GM21717 (cell line): ENCODE measurements around the gene MPZL1.

Experiments
- ATAC-seq: cut with Tn5 transposase; IDR thresholded peaks from one replicate; pipeline ENCODE4 v1.9.1; 2021; ENCODE audit warnings: mild to moderate bottlenecking, moderate library complexity; ENCODE audit not compliant: unreplicated experiment

Gene MPZL1

DNA sequence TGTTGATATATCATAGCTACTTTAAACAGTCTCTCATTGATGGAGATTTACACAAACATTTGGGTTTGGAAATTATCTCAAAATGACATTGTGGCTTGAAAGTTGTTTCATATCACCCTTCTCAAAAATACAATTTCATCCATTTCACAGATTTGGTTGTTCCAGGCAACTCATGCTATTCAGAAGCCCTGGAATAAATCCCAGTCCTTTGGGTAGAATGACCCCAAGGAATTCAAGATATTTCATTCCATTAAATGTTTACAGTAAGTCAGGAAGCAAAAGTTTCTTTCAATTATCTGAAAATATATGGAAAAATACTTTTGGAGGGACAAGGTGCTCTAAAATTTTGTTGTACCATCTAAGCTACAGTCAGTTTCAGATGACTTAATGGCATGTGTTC lies 27.1 kb downstream of the MPZL1 start:
- ATAC-seq, result no peak

DNA sequence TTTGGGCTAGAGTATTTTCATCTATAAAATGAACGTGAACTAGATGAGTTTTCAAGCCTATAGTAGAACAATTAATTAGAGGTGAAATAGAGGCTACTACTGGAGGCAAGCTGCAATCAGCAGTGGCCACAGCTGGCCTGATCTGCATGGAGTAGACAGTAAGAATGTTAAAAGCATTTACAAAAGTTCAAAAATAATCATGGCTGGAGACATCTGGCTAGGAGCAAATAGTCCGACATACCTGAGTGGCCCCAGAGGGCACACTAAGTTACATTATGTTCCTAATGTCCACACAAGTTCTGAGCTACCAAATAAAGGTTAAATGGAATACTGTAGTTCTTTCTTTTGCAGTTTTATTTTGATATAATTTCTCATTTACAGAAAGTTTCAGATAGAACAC lies 28.0 kb downstream of the MPZL1 start:
- ATAC-seq, result no peak

- no peak for ATAC-seq
Measured at GRCh38 chr1:167750641-167751040, 28.9 kb downstream of the MPZL1 start.

GRCh38 chr1:167751676-167752075 lies 29.9 kb downstream of the MPZL1 start:
- ATAC-seq, result no peak

DNA sequence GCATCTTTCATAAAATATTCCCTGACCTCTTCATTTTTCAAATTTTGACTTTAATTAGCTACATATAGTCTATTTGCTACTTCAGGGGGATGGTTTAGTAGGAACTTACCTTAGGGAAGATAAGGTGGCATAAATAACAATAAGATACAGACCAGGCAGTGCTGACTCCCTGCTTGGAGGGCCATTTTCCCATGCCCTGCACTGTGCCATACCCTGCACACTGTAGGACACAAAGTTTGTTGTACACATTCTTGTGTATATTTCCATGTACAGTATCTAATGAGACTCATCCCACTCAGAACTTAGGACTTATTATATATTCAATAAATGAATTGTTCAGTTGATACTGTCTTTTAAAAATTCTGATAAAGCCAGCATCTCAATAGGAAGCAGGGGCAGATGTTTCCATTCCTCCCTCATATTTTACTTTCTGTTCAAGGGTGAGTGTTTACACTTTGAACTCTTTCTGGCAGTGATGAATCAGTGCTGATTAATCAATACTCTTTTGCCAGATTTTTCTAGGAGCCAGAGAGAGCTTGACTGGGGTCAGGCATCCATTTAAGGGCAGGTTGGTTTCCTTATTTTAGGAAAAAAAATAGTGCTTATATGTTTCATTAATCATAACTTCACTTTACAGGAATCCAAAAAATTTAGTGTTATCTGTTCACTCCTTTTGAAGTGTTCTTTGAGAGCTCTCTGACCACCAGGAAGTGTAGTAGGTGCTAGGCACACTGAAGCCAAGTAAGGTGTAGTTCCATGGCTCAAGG lies 30.6 kb downstream of the MPZL1 start:
- no peak for ATAC-seq

- no peak for ATAC-seq
Measured at GRCh38 chr1:167755654-167756053, 33.9 kb downstream of the MPZL1 start.

- ATAC-seq, result no peak
Measured at GRCh38 chr1:167756730-167757405, 35.1 kb downstream of the MPZL1 start.

GRCh38 chr1:167757433-167758309 lies 35.9 kb downstream of the MPZL1 start:
- no peak for ATAC-seq

DNA sequence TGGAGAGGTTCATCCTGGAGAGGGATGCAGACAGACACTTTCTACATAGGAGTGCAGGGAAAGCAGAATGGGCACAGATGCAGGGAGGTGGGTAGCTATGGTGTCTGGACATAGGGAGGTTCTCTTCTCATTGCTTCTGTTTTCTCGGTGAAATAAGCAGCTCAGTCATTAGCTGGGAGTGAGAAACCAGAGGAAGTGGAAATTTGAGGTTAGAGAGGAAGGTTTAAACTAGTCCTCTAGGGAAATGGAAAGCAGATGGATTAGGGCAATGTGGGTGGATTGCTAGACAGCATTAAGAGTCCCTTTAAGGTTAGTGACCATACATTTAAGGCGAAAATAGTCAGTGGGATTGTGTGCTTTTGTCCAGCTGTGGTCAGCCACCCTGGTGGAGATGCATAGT lies 39.6 kb downstream of the MPZL1 start:
- ATAC-seq, result no peak

DNA sequence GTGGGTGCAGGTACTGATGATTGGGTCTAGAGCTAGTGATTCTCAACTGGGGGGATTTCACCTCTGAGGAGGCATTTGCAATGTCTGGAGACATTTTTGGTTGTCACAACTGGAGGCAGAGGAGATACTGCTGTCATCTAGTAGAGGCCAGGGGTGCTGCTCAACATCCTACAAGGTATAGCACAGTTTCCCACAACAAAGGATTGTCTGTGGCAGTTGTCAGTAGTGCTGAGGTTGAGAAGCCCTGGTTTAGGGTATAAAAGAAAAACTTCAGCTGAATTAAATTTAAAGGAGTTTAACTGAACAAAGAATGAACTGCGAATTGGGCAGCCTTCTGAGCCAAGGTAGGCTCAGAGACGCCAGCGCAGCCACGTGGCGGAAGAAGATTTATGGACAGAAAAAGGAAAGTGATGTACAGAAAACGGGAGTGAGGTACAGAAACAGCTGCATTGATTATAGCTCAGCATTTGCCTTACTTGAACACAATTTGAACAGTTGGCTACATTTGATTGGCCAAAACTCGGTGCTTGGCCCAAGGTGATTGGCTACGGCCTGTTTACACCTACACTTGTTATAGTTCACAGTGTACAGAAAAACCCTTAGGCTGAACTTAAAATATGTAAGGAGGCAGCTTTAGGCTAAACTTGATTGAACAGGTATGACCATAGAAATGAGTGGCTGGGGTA lies 40.4 kb downstream of the MPZL1 start:
- no peak for ATAC-seq

- no peak for ATAC-seq
Measured at GRCh38 chr1:167763525-167764220, 41.9 kb downstream of the MPZL1 start.

- no peak for ATAC-seq
Measured at GRCh38 chr1:167764458-167765330, 42.9 kb downstream of the MPZL1 start.

DNA sequence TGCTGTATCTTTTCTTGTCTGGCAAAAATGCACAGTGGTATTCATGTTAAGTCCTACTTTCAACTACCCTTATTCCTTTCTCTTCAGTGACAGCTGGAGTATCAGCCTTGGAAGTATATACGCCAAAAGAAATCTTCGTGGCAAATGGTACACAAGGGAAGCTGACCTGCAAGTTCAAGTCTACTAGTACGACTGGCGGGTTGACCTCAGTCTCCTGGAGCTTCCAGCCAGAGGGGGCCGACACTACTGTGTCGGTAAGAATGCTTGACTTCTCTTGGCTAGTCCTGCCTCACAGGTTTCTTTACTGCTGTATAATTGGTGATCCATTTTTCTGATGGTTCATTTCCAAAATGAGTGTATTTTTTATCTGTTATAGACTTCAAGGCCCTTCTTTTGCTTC lies 43.7 kb downstream of the MPZL1 start:
- ATAC-seq, result no peak

DNA sequence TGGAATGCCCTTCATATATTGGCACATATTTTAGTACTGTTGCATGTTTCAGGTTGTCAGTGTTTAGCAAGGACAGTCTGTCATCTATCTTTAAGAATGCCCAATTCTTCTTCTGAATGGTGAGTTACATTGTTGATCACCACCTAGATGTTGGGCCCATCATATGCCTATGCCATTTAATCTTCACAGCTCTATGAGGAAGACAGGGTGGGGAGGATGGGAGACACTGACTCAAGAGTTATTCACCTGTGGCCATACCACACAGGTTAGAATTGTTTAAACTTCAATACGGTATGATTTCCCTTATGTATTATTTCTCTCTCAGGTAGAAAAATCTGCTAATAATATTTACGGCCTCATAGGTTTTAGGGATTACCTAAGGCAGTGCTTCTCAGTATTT lies 44.8 kb downstream of the MPZL1 start:
- no peak for ATAC-seq

- ATAC-seq, result no peak
Measured at GRCh38 chr1:167767761-167768160, 46.0 kb downstream of the MPZL1 start.

- no peak for ATAC-seq
Measured at GRCh38 chr1:167770127-167770526, 48.3 kb downstream of the MPZL1 start.

DNA sequence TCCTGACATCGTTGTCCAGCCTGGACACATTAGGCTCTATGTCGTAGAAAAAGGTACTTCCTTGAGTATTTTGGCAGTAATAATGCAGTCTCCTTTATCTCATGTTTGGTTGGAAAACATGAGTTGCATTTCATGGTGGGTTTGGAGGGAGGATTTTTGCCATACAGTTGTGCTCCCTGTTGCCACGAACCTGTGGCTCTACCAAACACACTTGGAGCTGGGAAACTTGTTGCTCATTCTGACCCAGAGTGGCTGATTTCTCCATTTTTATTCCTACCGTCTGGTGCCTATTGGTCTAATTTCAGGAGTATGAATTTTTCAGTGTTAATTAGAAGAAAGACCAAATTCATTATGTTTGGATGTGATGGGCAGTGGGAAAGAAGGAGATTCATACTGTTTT lies 50.7 kb downstream of the MPZL1 start:
- ATAC-seq, result no peak

- no peak for ATAC-seq
Measured at GRCh38 chr1:167773516-167773915, 51.7 kb downstream of the MPZL1 start.

DNA sequence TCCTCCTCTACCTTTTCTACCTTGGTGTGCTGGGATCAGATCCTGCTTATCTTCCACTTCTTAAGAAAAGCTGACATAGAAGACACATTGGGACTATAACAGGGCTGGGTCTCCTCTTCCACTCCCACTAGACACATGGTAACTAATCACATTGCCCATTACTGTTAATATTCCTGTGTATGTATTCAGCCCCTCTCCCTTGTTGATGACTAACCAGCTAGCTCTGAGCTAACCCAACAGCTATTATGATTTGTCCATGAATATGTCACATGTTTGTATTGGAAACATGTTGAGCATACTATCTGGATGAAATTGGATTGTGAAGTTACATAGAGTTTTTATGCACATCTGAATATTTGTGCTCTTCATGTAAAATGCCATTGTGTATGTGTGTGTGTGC lies 52.9 kb downstream of the MPZL1 start:
- ATAC-seq, result no peak

DNA sequence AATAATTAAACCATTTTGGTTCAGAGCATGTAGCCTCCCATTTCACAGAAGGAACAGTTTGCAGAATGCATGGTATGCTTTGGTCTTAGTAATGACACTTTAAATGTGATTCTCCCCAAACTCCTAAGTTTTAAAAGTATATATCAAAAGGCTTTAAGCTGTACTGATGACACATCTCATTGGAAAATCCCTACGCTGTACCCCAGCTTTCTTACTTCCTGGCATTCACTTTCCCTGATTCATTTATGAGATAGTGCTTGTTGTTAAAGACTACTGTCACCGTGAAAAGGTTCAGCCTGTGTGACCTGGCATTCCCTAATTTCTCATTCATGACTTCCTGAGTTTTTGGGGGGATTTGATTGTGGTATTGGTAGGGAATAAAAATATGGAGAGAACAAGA lies 53.4 kb downstream of the MPZL1 start:
- no peak for ATAC-seq
